ENCODE results near the gene FOXF1.

The FOXF1 gene

GRCh38 chr16:86512860-86513470, 2.6 kb downstream of the FOXF1 start:
- H3K9me3 ChIP-seq (ENCODE audit: control insufficient read depth, low read length): no peaks in the 10 kb centered on the region
- WGBS, 2 experiments (ENCODE audit: insufficient coverage in 2 of 2): 4% methylated on average over 21 to 26 of the region's 29 CpGs
- peak overlapping the region; percentile 72 for H3K4me3 ChIP-seq (ENCODE audit: extremely low read depth, insufficient read depth, low read length, poor library complexity, severe bottlenecking)
- peaks cover 9% of the 10 kb centered on the region for H3K4me1 ChIP-seq (ENCODE audit: control insufficient read depth, insufficient read depth, low read length, poor library complexity, severe bottlenecking)
- H3K36me3 ChIP-seq (ENCODE audit: control insufficient read depth, insufficient read depth, low read length): peaks cover 21% of the 10 kb centered on the region
- no peak overlapping the region for H3K27ac ChIP-seq (ENCODE audit: low read depth, low read length, severe bottlenecking)

DNA sequence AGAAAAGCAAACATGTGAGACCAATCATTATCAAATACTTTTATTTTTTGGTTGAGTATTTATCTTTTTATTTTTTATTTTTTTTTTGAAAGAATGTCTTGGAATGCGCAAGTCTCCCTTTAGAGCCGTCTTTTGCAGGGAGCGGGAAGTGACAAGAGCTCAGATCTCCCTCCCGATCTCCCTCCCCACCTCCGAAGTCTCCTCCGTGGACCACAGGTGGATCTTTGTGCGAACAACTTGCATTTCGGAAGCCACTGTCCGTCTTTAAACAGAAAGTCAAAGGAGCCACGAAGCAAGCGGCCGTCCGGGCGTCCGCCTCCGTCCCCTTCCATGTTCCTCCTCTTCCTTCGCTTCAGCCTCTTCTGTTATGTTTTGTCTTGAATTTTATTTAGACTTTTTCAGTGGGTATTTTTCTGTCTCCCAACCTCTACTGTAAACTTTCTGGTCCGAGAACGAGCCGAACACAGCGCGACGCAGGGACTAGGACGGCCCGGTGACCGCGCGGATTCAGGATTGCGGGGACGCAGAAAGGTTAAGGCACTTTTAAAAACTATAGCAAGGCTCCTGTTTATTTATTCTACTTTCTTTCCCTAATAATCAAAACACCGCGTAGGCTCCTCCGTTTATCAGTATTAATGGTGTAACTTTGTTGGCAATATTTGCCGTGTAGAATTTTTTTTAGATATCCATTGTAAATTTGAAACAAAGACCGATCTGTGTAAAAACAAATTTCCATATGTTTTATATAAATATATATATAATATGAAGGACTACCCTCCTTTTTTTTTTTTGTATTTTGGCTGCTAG, 3.3 kb downstream of the FOXF1 start:
- Histone ChIP-seq H3K27ac (ENCODE audit: low read depth, low read length, severe bottlenecking) (no peak overlapping the region), H3K4me3 (ENCODE audit: extremely low read depth, insufficient read depth, low read length, poor library complexity, severe bottlenecking) (peak overlapping the region; percentile 72), H3K9me3 (ENCODE audit: control insufficient read depth, low read length) (no peaks in the 10 kb centered on the region), H3K36me3 (ENCODE audit: control insufficient read depth, insufficient read depth, low read length) (peaks cover 21% of the 10 kb centered on the region), H3K4me1 (ENCODE audit: control insufficient read depth, insufficient read depth, low read length, poor library complexity, severe bottlenecking) (peaks cover 9% of the 10 kb centered on the region)
- WGBS, 2 experiments (ENCODE audit: insufficient coverage in 2 of 2): 7% methylated on average over 6 to 24 of the region's 35 CpGs

- Histone ChIP-seq H3K27ac (ENCODE audit: low read depth, low read length, severe bottlenecking) (peak overlapping the region; percentile 53), H3K4me1 (ENCODE audit: control insufficient read depth, insufficient read depth, low read length, poor library complexity, severe bottlenecking) (peaks cover 12% of the 10 kb centered on the region), H3K9me3 (ENCODE audit: control insufficient read depth, low read length) (no peaks in the 10 kb centered on the region), H3K36me3 (ENCODE audit: control insufficient read depth, insufficient read depth, low read length) (peaks cover 21% of the 10 kb centered on the region), H3K4me3 (ENCODE audit: extremely low read depth, insufficient read depth, low read length, poor library complexity, severe bottlenecking) (peak overlapping the region; percentile 72)
- WGBS, 2 experiments (ENCODE audit: insufficient coverage in 2 of 2): 20 to 21% methylated on average over 5 of the region's 18 CpGs
Observed at GRCh38 chr16:86514481-86515376, 4.4 kb downstream of the FOXF1 start.

GRCh38 chr16:86515413-86515776, 5.1 kb downstream of the FOXF1 start:
- Histone ChIP-seq H3K27ac (ENCODE audit: low read depth, low read length, severe bottlenecking) (peak overlapping the region; percentile 53), H3K4me1 (ENCODE audit: control insufficient read depth, insufficient read depth, low read length, poor library complexity, severe bottlenecking) (peaks cover 12% of the 10 kb centered on the region), H3K9me3 (ENCODE audit: control insufficient read depth, low read length) (no peaks in the 10 kb centered on the region), H3K4me3 (ENCODE audit: extremely low read depth, insufficient read depth, low read length, poor library complexity, severe bottlenecking) (peak overlapping the region; percentile 72), H3K36me3 (ENCODE audit: control insufficient read depth, insufficient read depth, low read length) (peaks cover 21% of the 10 kb centered on the region)
- WGBS, 2 experiments (ENCODE audit: insufficient coverage in 2 of 2): 1 to 2% methylated on average over 18 to 26 of the region's 29 CpGs

DNA sequence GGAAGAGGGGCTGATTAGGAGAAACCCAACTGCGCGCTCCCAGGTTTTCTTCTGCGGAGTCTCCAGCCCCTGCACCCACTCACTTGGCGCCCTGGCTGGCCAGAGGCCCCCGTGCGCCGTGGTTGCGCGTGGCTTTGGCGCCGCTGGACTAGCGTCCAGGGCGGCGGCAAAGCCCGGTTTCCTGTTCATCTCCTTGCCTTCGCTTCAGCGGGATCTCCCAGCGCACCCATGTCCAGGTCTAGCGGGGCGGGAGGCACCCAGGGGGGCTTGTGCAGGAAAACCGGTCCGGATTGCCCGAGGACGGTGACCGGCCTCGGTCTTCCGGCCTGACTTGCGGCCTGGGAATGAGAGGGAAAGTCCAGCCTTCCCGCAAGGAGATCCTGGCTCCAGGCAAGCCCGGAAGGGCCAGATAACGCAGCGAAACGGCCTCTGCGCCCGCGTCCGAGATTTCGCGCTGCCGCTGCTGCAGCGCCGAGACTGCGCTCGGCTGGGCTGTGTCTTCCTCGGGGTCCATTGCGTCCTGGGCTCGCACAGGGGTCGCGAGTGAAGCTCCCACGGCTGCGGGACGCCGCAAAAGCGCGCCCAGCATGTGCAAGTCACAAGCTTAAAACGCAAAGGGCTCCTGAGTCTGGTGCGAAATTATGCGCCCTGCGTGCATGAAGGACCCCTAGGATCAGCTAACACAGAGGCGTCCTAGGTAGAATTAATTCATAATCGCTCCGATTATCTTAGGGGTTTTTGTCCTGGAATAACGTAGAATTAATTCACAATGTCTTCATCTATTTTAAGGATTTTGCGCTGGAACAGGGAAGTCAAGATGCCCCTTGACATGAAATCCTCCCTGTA, 5.7 kb downstream of the FOXF1 start:
- H3K4me3 ChIP-seq (ENCODE audit: extremely low read depth, insufficient read depth, low read length, poor library complexity, severe bottlenecking): peak overlapping the region; percentile 72
- peaks cover 12% of the 10 kb centered on the region for H3K4me1 ChIP-seq (ENCODE audit: control insufficient read depth, insufficient read depth, low read length, poor library complexity, severe bottlenecking)
- H3K9me3 ChIP-seq (ENCODE audit: control insufficient read depth, low read length): no peaks in the 10 kb centered on the region
- WGBS, 2 experiments (ENCODE audit: insufficient coverage in 2 of 2): 2 to 3% methylated on average over 58 to 59 of the region's 64 CpGs
- peaks cover 21% of the 10 kb centered on the region for H3K36me3 ChIP-seq (ENCODE audit: control insufficient read depth, insufficient read depth, low read length)
- H3K27ac ChIP-seq (ENCODE audit: low read depth, low read length, severe bottlenecking): peak overlapping the region; percentile 53

- Histone ChIP-seq H3K36me3 (ENCODE audit: control insufficient read depth, insufficient read depth, low read length) (peaks cover 21% of the 10 kb centered on the region), H3K4me1 (ENCODE audit: control insufficient read depth, insufficient read depth, low read length, poor library complexity, severe bottlenecking) (peaks cover 12% of the 10 kb centered on the region), H3K4me3 (ENCODE audit: extremely low read depth, insufficient read depth, low read length, poor library complexity, severe bottlenecking) (peak overlapping the region; percentile 72), H3K9me3 (ENCODE audit: control insufficient read depth, low read length) (no peaks in the 10 kb centered on the region), H3K27ac (ENCODE audit: low read depth, low read length, severe bottlenecking) (peak overlapping the region; percentile 43)
- 2 to 6% methylated on average over 19 to 27 of the region's 29 CpGs for WGBS, 2 experiments (ENCODE audit: insufficient coverage in 2 of 2)
Observed at GRCh38 chr16:86516623-86517003, 6.3 kb downstream of the FOXF1 start.

GRCh38 chr16:86517033-86517432, 6.7 kb downstream of the FOXF1 start:
- Histone ChIP-seq H3K4me1 (ENCODE audit: control insufficient read depth, insufficient read depth, low read length, poor library complexity, severe bottlenecking) (peaks cover 12% of the 10 kb centered on the region), H3K36me3 (ENCODE audit: control insufficient read depth, insufficient read depth, low read length) (peaks cover 21% of the 10 kb centered on the region), H3K9me3 (ENCODE audit: control insufficient read depth, low read length) (no peaks in the 10 kb centered on the region), H3K27ac (ENCODE audit: low read depth, low read length, severe bottlenecking) (no peak overlapping the region), H3K4me3 (ENCODE audit: extremely low read depth, insufficient read depth, low read length, poor library complexity, severe bottlenecking) (no peak overlapping the region)
- 0 to 68% methylated on average over 1 to 3 of the region's 9 CpGs for WGBS, 2 experiments (ENCODE audit: insufficient coverage in 2 of 2)

GRCh38 chr16:86517652-86518258, 7.4 kb downstream of the FOXF1 start:
- 30 to 36% methylated on average over 12 to 17 of the region's 17 CpGs for WGBS, 2 experiments (ENCODE audit: insufficient coverage in 2 of 2)
- peaks cover 12% of the 10 kb centered on the region for H3K4me1 ChIP-seq (ENCODE audit: control insufficient read depth, insufficient read depth, low read length, poor library complexity, severe bottlenecking)
- H3K4me3 ChIP-seq (ENCODE audit: extremely low read depth, insufficient read depth, low read length, poor library complexity, severe bottlenecking): no peak overlapping the region
- H3K27ac ChIP-seq (ENCODE audit: low read depth, low read length, severe bottlenecking): peak overlapping the region; percentile 23
- H3K36me3 ChIP-seq (ENCODE audit: control insufficient read depth, insufficient read depth, low read length): peaks cover 19% of the 10 kb centered on the region
- no peaks in the 10 kb centered on the region for H3K9me3 ChIP-seq (ENCODE audit: control insufficient read depth, low read length)

- Histone ChIP-seq H3K36me3 (ENCODE audit: control insufficient read depth, insufficient read depth, low read length) (peaks cover 9% of the 10 kb centered on the region), H3K4me1 (ENCODE audit: control insufficient read depth, insufficient read depth, low read length, poor library complexity, severe bottlenecking) (peaks cover 12% of the 10 kb centered on the region), H3K27ac (ENCODE audit: low read depth, low read length, severe bottlenecking) (no peak overlapping the region), H3K9me3 (ENCODE audit: control insufficient read depth, low read length) (no peaks in the 10 kb centered on the region), H3K4me3 (ENCODE audit: extremely low read depth, insufficient read depth, low read length, poor library complexity, severe bottlenecking) (no peak overlapping the region)
- WGBS, 2 experiments (ENCODE audit: insufficient coverage in 2 of 2): 89 to 92% methylated on average over 16 of the region's 16 CpGs
Observed at GRCh38 chr16:86519007-86519648, 8.8 kb downstream of the FOXF1 start.
